ENCODE measurements around the gene SSBP3.

- TF ChIP-seq ZBTB33 (IDR thresholded peaks at IDR 0.05), result no peak
- no peak for TF ChIP-seq MAX (IDR thresholded peaks at IDR 0.05)
- no peak for TF ChIP-seq SP1 (IDR thresholded peaks at IDR 0.05)
- no peak for TF ChIP-seq CTCF (IDR thresholded peaks at IDR 0.05; ENCODE audit: low read depth, low read length, missing input control)
- TF ChIP-seq EGR1 (IDR thresholded peaks at IDR 0.05; ENCODE audit: low read depth in 2 of 2), result no peak
- TF ChIP-seq GABPA (IDR thresholded peaks at IDR 0.05 in 1 of 2, conservative IDR thresholded peaks at IDR 0.05 in 1 of 2), result no peak
- TF ChIP-seq FOXA1 (IDR thresholded peaks at IDR 0.05), result no peak
- no peak for TF ChIP-seq TAF1 (conservative IDR thresholded peaks at IDR 0.05)
- TF ChIP-seq ATF3 (IDR thresholded peaks at IDR 0.05), result no peak
- no peak for TF ChIP-seq JUND (IDR thresholded peaks at IDR 0.05)
Observed at GRCh38 chr1:54339126-54339525, 67.1 kb downstream of the SSBP3 start.

Data from liver (tissue), 3 donors.